Gastrocnemius medialis (tissue), 4 donors: ENCODE results near the gene TBX5. TPM values are rescaled to one million over a fixed set of nuclear protein-coding genes. Genes with fewer than 3 reads are reported as not detected.

ENCODE experiments used
- ATAC-seq, 2 donors: fragments of 150-250 bp; one replicate each; pipeline ENCODE4 v1.9.1; 2016
- DNase-seq, 2 donors: peaks; one replicate each; pipeline ENCODE4 v3.0.0-alpha.2; 2019
- H3K27ac ChIP-seq, 4 donors: fragments of 200-600 bp; sonication (generic); 1 replicate in 1 of 4; 2 replicates in 3 of 4; pipeline ENCODE4 v1.5.1; 2016 to 2018; ENCODE audit warnings: mild to moderate bottlenecking in 2 of 4, moderate library complexity in 1 of 4
- H3K27me3 ChIP-seq, 3 donors: fragments of 200-600 bp; sonication (generic) in 2 of 3; 1 replicate in 1 of 3; 2 replicates in 2 of 3; pipeline versions ENCODE4 v1.5.1 to v1.6.0; 2016 to 2019; ENCODE audit warnings: mild to moderate bottlenecking in 1 of 3, moderate library complexity in 1 of 3
- H3K36me3 ChIP-seq, 2 donors: fragments of 200-600 bp; sonication (generic) in 1 of 2; one replicate each; pipeline ENCODE4 v1.5.1; 2017 to 2018
- H3K4me1 ChIP-seq, 2 donors: fragments of 200-600 bp; sonication (generic) in 1 of 2; one replicate each; pipeline ENCODE4 v1.5.1; 2016 to 2017; ENCODE audit warnings: mild to moderate bottlenecking in 2 of 2
- H3K4me3 ChIP-seq, 4 donors: fragments of 200-600 bp; sonication (generic) in 3 of 4; 1 replicate in 1 of 4; 2 replicates in 3 of 4; pipeline ENCODE4 v1.5.1; 2016 to 2019; ENCODE audit warnings: mild to moderate bottlenecking in 2 of 4
- H3K9me3 ChIP-seq, 3 donors: fragments of 200-600 bp; sonication (generic) in 2 of 3; 1 replicate in 1 of 3; 2 replicates in 2 of 3; pipeline ENCODE4 v1.5.1; 2016 to 2019
- POLR2A ChIP-seq, 2 donors: fragments of 450-650 bp; IDR thresholded peaks; one replicate each; pipeline ENCODE4 v1.6.1; 2017; ENCODE audit warnings: antibody characterized with exemption in 2 of 2, mild to moderate bottlenecking in 2 of 2, moderate library complexity in 2 of 2
- in situ Hi-C, 4 donors: fragments of 200-750 bp; cut with MboI; loops; one replicate each; pipeline versions ENCODE4 v1.15.0 to v1.8.0; 2017; ENCODE audit warnings: low sequenced_read_pairs in 4 of 4
- intact Hi-C: fragments of 100-400 bp; cut with DNase I; formaldehyde crosslinking; loops from one replicate; pipeline ENCODE4 v1.15.1; 2023; ENCODE audit warnings: low total_unique reads
- total RNA-seq, 4 donors: library from RNA; depleted of rRNA; stranded (reverse); fragments of >200 nt; gene quantifications; one replicate each; pipeline versions ENCODE4 v1.1.0 to v1.2.3, GENCODE V29; 2016
- TF ChIP-seq, protein P1 (sequence below), 5 experiments: fragments of 450-650 bp in 3 of 5; fragments of 200-600 bp in 2 of 5; sonication (generic) in 2 of 5; IDR thresholded peaks in 4 of 5; conservative IDR thresholded peaks in 1 of 5; 1 replicate in 4 of 5; 2 replicates in 1 of 5; pipeline ENCODE4 v1.5.1; 2016 to 2019; ENCODE audit warnings: antibody characterized with exemption in 5 of 5, mild to moderate bottlenecking in 3 of 5, moderate library complexity in 3 of 5

The TBX5 gene
- total RNA-seq, 4 donors from 2014 or later, result not detected

DNA sequence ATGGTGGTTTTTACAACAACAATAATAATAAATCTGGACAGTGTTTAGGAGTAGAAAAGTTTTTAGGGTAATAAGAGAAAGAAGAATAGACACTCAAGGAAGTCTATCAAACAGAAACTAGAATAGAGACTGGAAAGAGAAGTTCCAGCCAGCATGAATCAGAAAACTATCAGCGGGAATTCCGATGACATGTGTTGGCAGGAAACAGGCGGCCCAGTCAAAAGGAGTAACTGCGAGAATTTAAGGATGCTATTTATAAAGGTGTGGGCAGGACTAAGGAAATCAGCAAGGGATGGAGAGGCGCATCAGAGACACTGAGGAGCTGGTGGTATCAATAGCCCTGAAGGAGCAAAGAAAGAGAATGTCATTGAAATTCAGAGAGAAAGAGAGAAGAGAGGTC is 89.9 kb downstream of the TBX5 start:
- TF ChIP-seq POLR2A (IDR thresholded peaks at IDR 0.05), result no peak
- TF ChIP-seq, protein P1, sequence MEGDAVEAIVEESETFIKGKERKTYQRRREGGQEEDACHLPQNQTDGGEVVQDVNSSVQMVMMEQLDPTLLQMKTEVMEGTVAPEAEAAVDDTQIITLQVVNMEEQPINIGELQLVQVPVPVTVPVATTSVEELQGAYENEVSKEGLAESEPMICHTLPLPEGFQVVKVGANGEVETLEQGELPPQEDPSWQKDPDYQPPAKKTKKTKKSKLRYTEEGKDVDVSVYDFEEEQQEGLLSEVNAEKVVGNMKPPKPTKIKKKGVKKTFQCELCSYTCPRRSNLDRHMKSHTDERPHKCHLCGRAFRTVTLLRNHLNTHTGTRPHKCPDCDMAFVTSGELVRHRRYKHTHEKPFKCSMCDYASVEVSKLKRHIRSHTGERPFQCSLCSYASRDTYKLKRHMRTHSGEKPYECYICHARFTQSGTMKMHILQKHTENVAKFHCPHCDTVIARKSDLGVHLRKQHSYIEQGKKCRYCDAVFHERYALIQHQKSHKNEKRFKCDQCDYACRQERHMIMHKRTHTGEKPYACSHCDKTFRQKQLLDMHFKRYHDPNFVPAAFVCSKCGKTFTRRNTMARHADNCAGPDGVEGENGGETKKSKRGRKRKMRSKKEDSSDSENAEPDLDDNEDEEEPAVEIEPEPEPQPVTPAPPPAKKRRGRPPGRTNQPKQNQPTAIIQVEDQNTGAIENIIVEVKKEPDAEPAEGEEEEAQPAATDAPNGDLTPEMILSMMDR (IDR thresholded peaks at IDR 0.05 in 4 of 5, conservative IDR thresholded peaks at IDR 0.05 in 1 of 5), result no peak
- in situ Hi-C loops, result no loop called here
- ATAC-seq (no peak), DNase-seq (no peak)
- Histone ChIP-seq H3K4me3 (no peak overlapping the region), H3K27me3 (no peaks in the 10 kb centered on the region), H3K9me3 (no peaks in the 10 kb centered on the region), H3K36me3 (no peaks in the 10 kb centered on the region), H3K4me1 (no peaks in the 10 kb centered on the region), H3K27ac (no peak overlapping the region)
- intact Hi-C loops, result no loop called here

DNA sequence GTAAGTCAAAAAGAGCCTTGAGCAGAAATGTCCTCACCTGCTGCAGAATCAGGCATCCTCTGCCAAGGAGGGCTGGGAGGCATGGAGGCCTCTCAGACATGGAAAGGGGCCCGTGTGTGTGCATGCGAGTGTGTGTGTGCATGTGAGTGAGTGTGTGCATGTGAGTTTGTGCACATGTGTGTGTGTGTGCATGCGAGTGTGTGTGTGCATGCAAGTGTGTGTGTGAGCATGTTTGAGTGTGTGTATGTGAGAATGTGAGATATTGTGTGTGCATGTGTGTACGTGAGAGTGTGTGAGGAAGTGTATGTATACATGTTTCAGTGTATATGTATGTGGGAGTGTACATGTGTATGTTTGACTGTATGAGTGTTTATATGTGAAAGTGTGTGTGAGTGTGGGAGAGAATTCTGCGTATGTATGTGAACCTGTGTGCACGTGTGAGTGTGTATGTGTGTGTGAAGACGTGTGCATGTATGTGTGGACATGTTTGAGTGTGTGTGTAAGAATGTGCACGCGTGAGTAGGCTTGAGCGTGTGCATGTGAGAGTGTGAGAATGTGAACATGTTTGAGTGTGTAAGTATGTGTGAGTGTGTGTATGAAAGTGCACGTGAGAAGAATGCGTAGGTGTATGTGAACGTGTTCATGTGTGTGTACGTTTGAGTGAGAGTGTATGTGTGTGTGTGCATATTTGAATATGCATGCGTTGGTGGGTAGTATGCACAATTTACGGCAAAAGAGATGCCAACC is 90.8 kb downstream of the TBX5 start:
- Histone ChIP-seq H3K9me3 (no peaks in the 10 kb centered on the region), H3K36me3 (no peaks in the 10 kb centered on the region), H3K27me3 (no peaks in the 10 kb centered on the region), H3K4me1 (no peaks in the 10 kb centered on the region), H3K27ac (no peak overlapping the region), H3K4me3 (no peak overlapping the region)
- ATAC-seq (no peak), DNase-seq (no peak)
- TF ChIP-seq, protein P1 (IDR thresholded peaks at IDR 0.05 in 4 of 5, conservative IDR thresholded peaks at IDR 0.05 in 1 of 5), result no peak
- no peak for TF ChIP-seq POLR2A (IDR thresholded peaks at IDR 0.05)
- intact Hi-C loops, result no loop called here
- in situ Hi-C loops, result no loop called here

DNA sequence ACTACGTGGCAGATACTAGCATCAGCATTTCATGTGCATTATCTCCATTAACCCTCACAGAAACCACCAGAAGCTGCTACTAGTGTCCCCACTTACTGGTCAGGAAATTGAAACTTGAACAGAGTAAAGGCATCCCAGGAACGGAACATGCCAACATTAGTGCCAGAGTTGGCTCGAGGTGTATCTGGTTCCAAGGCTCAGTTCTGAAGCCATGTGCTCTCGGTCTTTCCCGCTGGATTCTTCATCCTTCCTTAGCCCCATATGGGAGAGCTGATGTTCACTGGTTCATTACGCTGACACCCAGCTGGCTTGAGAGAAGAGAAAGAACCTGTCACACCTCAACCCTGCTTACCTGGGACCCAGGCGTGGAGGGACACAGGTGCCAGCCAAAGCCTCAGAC is 91.5 kb downstream of the TBX5 start:
- Histone ChIP-seq H3K4me3 (no peak overlapping the region), H3K27me3 (no peaks in the 10 kb centered on the region), H3K27ac (no peak overlapping the region), H3K36me3 (no peaks in the 10 kb centered on the region), H3K4me1 (no peaks in the 10 kb centered on the region), H3K9me3 (no peaks in the 10 kb centered on the region)
- intact Hi-C loops, result no loop called here
- ATAC-seq (no peak), DNase-seq (no peak)
- in situ Hi-C loops, result no loop called here
- no peak for TF ChIP-seq POLR2A (IDR thresholded peaks at IDR 0.05)
- TF ChIP-seq, protein P1 (IDR thresholded peaks at IDR 0.05 in 4 of 5, conservative IDR thresholded peaks at IDR 0.05 in 1 of 5), result no peak

DNA sequence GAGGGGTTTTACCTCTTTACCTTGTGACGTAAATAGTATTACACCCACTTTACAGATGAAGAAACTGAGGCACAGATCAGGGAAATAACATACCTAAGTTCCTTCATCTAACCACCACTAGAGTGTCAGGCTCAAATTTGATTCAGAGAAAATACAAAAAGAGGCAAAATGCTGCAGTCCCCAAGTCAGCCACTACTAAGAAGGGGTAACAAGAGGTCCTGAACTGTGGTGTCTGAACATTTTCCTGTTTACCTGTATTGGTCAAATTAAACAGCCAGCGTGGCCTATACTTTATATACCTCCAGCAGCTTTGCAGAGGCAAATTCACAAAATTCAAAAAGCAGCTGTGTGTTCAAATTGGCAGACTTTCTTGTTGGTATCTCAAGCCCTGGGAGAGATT is 92.0 kb downstream of the TBX5 start:
- ATAC-seq (no peak), DNase-seq (no peak)
- TF ChIP-seq, protein P1 (IDR thresholded peaks at IDR 0.05 in 4 of 5, conservative IDR thresholded peaks at IDR 0.05 in 1 of 5), result no peak
- no peak for TF ChIP-seq POLR2A (IDR thresholded peaks at IDR 0.05)
- Histone ChIP-seq H3K9me3 (no peaks in the 10 kb centered on the region), H3K27me3 (no peaks in the 10 kb centered on the region), H3K4me3 (no peak overlapping the region), H3K4me1 (no peaks in the 10 kb centered on the region), H3K36me3 (no peaks in the 10 kb centered on the region), H3K27ac (no peak overlapping the region)
- in situ Hi-C loops, result no loop called here
- intact Hi-C loops, result no loop called here

DNA sequence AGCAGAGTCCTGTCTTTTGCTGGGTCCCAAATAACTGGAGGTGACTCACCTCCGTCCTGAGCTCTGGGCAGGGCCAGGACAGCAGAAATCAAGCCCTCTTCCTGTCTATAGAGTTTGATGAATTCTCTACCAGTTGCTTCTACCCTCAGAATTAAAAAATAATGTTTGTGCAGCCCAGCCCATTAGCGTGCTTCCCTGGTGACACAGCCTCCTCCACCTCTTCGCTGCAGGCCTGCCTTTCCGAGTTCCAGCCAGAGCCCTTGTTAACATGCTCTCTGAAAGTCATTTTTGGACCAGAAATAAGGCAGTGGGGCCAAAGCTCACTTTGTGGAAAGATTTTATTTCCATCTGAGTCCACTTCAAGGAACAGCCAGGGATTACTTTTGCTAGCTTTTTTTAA is 94.0 kb downstream of the TBX5 start:
- no peaks in the 10 kb centered on the region for H3K36me3 ChIP-seq
- no peak overlapping the region for H3K4me3 ChIP-seq
- no peaks in the 10 kb centered on the region for H3K4me1 ChIP-seq
- ATAC-seq (no peak), DNase-seq (no peak)
- in situ Hi-C loops, result no loop called here
- H3K27me3 ChIP-seq, result no peaks in the 10 kb centered on the region
- H3K9me3 ChIP-seq, result no peaks in the 10 kb centered on the region
- TF ChIP-seq, protein P1 (IDR thresholded peaks at IDR 0.05 in 4 of 5, conservative IDR thresholded peaks at IDR 0.05 in 1 of 5), result no peak
- no peak for TF ChIP-seq POLR2A (IDR thresholded peaks at IDR 0.05)
- H3K27ac ChIP-seq, result no peak overlapping the region
- intact Hi-C loops, result no loop called here
